Stromal cell of bone marrow (primary cell): ENCODE measurements around the gene BICD1.
"Not testable (repeated sequence)": the region's sequence is repeated elsewhere in the genome, so short reads cannot be mapped to it uniquely, and the experiment has no call there.

Experiments
- DNase-seq: peaks from one replicate; pipeline ENCODE4 v3.0.0-alpha.2; 2012; ENCODE audit warnings: low read depth

BICD1 gene

GRCh38 chr12:32248441-32249140 lies 141.9 kb downstream of the BICD1 start:
- no peak for DNase-seq

DNA sequence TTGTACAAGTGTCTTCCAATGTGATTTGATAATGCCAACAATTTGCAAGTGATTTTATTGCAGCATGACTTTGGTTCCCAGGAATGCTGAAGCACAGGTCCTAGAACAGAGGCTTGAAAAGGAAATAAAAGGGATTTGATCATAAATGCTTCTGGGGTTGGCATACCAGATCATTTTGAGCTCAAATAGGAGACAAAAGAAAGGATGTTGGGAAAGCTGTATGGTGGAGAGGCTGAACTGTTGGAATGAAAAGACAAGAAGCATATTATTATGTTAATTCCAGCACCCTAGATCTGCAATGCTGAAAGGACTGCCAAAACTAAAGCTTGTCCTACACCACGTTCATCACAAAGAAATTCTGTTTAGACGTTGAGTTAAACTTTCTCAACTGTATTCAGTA lies 143.1 kb downstream of the BICD1 start:
- no peak for DNase-seq

DNA sequence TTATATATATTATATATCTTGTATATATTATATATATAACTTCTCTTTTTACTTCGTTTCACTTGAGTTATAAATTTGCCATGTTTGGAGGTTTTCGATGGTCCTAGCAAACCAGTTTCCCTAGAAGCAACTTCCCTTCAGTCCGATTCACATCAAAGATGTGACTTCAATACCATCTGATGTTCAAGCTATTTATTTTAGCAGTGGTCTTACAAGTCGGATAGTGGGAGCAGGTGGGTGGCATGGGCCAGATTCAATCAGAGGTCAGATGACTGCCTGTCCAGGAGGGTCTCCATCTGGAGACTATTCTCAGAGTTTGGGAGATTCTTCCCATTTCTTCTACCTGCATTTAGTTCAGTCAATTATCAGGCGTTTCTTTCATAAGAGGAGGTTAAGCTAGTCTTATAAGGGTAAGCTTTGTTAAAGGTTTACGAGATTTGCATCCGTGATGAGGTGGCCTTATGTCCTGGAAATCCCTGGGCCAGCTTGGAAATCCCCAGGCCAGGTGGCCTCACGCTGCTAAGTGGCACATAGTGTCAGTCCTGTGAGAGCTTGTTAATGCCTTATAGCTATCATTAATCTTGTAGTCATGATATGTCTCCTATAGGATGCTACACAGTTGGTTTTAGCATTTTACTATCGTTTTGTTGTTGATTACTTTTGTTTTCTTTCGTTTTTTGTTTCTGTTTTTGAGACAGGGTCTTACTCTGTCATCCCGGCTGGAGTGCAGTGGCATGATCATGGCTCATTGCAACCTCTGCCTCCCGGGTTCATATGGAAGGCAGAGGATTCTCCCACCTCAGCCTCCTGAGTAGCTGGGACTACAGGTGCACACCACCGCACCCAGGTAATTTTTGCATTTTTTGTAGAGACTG lies 145.8 kb downstream of the BICD1 start:
- DNase-seq = no peak

DNA sequence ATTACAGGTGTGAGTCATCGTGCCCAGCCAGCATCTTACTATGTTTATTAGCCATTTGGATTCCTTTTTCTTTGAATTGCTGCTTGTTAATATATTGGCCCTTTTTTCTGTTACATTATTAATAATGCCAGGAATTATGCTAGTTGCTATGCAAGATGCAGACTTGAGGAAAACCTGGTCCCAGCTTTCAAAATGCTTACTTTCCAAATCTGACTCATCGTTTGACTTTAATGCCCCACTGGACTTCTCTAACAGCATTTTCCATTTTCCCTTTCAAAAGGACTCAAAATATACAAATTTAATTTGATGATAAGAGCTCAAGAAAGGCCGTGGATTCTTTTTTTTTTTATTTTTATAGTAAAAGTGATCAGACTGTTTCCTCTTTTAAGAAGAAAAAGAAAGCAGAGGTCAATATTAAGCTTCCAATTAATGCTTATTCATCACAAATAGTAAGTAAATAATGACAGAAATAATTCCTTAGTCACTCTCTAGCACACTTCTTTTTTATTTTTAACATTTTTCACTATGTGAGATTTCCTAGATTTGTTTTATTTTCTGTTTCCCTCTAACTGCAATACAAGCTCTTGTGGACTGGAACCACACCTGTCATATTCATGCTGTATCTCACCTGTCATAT lies 146.6 kb downstream of the BICD1 start:
- DNase-seq = no peak

DNA sequence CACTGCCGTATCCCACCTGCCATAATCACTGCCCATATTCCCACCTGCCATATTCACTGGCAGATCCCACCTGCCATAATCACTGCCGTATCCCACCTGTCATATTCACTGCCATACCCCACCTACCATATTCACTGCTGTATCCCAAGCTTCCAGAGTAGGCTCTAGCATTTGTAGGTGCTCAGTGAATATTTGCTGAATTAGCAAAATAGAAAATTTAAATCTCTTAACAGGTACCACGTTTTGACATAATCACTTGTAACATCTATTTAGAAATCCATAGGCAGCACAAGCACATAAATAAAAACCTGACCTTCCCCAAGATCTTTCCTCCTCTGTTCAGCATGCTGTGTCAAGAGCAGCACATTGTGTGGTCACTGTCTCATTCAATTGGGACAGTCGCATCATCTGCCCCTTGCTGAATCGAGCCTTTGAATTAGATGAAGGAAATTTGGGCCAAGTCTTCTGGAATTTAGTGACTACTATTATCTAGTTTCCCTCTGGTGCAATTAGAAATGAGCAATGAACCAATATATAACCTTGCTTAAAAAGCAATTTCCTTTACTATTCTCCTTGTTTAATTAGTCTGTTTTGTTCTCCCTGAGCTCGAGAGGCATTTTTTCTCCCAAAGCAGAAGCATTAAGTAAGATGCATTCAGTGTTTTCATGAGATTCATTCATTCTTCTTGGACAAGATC lies 147.8 kb downstream of the BICD1 start:
- no peak for DNase-seq

- DNase-seq = no peak
Measured at GRCh38 chr12:32255588-32255987, 148.9 kb downstream of the BICD1 start.

DNA sequence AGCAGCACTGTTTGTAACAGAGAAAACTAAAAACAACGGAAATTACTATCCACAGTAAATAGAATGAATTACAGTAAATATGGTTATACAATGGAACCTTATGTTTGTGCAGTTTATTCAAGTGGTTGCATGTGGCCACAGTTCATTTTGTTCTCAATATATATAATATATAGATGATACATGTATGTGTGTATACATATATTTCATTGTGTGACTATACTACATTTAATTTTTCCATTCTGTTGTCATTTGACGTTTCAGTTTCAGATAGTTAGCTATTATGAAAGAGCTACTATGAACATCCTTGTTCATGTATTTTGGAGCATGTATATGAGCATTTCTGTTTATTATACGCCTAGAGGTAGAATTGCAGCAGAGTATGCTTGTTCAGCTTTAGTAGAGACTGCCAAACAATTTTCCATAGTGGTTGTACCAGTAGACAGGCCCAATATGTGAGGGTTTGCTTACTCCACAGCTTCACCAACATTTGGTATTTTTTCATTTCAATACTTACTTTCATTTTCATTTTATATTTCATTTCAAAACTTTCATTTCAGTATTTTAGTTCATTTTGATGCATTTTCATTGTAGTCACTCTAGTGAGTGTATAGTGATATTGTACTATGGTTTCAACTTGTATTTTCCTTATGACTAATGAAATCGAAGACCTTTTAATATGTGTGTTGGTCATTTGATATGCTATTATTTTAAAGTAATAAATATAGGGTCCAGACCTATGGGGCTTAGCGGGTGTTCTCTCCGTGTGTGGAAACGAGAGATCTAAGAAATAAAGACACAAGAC lies 151.2 kb downstream of the BICD1 start:
- no peak for DNase-seq

DNA sequence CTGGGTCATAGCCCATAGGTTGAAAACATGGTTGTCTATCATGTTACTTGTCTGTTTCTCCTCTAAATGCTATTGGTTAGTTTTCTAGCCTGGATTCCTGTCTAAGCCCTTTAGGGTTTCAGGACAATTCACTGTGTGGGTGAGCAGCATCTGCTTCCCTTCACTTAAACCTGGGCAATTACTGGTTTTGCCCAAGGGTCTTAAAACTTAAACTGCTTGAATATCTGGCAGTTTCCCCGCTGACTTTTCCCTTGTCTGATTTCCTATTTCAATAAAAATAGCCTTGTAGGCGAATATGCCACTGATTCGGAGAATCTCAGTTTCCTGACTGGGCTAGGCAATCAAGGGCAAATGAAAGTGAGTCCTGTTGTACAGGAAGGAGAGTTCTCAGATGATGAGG lies 154.0 kb downstream of the BICD1 start:
- DNase-seq = no peak

- no peak for DNase-seq
Measured at GRCh38 chr12:32261638-32262037, 155.0 kb downstream of the BICD1 start.

DNA sequence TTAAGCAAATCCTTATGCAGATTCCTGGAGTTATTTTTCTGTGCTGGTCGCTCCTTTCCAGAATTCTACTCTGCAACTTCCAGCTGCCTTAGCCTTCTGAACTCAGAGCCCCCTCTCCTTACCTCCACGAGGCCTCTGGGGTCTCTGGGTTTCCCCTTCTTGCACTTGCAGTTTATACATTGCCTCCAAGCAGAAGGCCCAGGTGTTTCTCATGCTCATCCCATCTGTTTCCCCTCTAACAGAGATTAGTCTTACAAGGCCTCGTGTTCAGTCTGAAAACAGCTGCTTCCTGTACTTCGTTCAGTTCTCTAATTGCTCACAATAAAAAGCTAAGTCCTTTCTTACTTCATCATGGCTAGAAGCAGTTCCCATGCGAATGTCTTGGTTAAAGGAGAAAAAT lies 158.3 kb downstream of the BICD1 start:
- no peak for DNase-seq

- no peak for DNase-seq
Measured at GRCh38 chr12:32265456-32265855, 158.8 kb downstream of the BICD1 start.

GRCh38 chr12:32265951-32266350 lies 159.3 kb downstream of the BICD1 start:
- DNase-seq = no peak

DNA sequence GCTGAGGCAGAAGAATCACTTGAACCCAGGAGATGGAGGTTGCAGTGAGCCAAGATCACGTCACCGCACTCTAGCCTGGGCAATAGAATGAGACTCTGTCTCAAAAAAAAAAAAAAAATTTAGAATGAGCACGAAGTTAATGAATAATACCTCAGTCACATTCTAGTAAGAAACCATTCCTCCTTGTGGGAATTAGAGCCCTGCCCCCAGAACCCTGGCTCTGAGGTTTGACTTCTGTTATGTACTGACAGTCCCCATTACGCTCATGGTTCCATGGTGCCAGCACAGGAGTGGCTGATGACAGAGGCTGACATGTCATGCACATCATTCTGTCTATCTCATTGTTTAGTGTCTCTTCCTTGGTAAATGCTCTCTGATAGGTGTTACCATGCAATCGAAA lies 160.1 kb downstream of the BICD1 start:
- DNase-seq = no peak

DNA sequence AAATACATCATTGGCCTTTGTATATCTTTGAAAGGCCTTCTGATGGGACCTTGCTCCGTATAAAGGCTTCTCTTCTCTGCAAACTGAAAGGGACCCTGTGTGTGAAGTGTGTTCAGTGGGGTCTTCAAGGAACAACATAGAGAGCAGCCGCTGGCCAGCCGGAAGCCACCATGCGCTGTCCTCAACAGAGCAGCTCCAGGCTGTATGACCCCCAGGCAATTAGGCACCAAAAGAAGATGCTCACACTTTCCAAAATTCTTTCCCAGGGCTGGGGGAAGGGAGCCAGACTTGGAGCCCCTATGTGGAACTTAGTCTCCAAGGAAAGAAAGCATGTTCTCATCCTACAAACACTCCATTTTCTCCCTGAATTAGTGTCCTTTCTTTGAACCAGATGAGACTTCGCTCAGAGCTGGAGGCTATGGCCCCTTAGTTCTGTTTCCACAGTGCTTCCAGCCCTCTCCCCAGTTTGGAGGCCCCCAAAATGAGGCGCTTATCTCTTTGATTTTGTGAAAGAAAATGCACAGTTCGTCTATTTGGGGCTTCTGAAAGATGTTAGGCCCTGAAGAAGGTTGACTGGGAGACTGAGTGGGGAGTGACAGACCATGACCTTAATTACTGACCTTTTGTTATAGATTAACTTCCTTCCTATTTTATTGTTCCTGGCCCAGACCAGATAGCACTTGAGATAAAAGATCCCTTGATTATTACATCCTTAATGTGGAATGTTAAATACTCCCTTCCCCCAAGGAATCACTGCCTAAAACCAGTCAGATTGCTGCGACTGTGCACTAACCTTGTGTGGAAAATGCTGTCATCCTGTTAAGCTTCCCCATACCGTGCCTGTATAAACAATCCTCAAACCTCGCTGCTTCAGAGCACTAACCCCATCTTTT lies 164.4 kb downstream of the BICD1 start:
- DNase-seq = peak; percentile 6

GRCh38 chr12:32272465-32272864 lies 165.8 kb downstream of the BICD1 start:
- no peak for DNase-seq

DNA sequence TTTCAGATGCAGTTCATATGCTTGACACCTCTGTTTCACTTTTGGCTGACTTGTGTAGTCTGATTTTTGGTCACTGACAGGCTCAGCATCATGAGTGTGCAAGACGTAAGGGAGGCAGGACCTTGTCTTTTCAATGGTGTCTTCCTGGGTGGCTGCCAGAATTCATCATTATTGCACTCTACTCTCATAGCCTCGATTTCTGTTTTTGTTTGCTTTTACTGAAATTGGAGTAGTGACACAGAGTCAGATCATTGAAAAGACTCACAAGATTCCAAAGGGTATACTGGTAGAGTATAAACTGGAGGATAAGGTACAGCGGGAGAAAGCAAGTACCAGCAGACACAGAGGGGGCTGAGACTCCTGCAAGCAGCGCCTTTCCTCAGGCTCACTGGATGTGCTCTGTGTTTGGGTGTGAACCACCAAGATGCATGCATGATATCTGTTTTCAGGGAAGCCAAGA lies 166.4 kb downstream of the BICD1 start:
- peak; percentile 18 for DNase-seq

DNA sequence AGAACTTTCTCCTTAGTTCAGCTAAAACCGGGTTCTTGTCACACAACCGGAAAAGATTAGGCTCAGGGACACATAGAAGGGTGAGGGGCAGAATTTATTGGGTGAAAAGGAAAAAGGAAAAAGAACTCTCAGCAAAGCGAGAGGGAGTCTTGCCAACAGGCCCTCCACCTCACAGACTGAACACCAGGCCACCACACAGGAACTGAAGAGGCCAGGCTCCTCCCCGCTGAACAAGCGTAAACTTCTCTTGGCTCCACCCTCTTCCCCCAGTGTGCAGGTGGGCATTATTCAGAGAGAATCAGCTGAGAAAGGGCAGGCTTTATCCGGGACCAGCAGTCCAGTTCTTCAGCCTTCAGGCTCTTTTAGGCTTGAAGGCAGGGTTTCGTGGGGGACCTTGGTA lies 167.1 kb downstream of the BICD1 start:
- DNase-seq = no peak

DNA sequence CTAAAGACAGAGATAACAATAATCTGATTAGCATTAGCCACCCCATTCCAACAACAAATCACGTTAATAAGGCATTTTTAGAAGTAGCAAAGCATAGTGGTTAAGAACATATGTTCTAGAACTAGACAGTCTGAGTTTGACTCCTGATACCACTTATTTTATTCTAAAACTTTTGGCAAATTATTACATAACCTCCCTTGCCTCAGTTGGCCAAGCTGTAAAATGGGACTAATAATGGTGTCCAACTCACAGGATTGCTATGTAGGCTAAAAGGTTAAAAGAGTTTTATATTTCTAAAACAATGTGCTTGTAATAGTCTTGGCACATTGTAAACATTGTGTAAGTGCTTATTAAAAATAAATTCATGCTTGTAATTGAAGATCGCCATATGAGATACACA lies 168.0 kb downstream of the BICD1 start:
- DNase-seq = no peak

- not testable (repeated sequence) for DNase-seq
Measured at GRCh38 chr12:32275520-32275919, 168.9 kb downstream of the BICD1 start.

DNA sequence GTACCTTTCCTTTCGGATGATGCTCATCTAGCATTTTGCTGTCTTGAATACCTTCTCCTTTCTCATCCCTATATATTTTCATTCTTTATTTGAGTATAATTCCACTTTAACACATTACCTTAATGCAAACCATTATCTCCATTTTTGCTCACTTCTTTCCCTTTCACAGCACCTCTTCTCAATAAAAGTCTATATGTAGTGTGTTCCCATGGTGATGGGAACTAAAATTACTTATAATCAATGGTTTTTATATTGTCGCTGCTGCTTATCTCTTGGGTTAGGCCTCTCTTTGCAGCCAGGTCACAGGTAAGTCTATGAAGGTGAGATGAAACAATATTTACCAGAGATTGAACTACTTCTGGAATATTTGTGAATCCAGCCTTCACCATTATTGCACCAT lies 171.1 kb downstream of the BICD1 start:
- no peak for DNase-seq
